ENCODE data around the gene CRACDL.

The CRACDL gene

GRCh38 chr2:98805412-98806171 is 130.4 kb downstream of the CRACDL start:
- TF ChIP-seq CTCF (IDR thresholded peaks at IDR 0.05; ENCODE audit: low read depth, low read length, poor library complexity, severe bottlenecking) (no peak), EZH2phosphoT487 (IDR thresholded peaks at IDR 0.05; ENCODE audit: borderline replicate concordance, low read length) (no peak)
- Histone ChIP-seq H3K27me3 (ENCODE audit: control insufficient read depth, low read length) (peaks cover 8% of the 10 kb centered on the region; the same call in 1 of the 2 replicates), H3K79me2 (ENCODE audit: control insufficient read depth, low read length) (no peaks in the 10 kb centered on the region), H3K4me3 (ENCODE audit: low read length) (no peak overlapping the region), H3F3A (ENCODE audit: control insufficient read depth, insufficient read depth) (no peaks in the 10 kb centered on the region), H3K36me3 (ENCODE audit: control insufficient read depth, low read length) (no peaks in the 10 kb centered on the region), H3K4me2 (ENCODE audit: low read length) (no peak overlapping the region), H3K9me2 (replicated peaks; ENCODE audit: control insufficient read depth, low read length) (no peaks in the 10 kb centered on the region), H4K20me1 (ENCODE audit: control insufficient read depth, insufficient read depth, low read depth, low read length) (no peaks in the 10 kb centered on the region; the same call in 1 of the 2 replicates), H3K4me1 (ENCODE audit: control insufficient read depth, low read length) (no peaks in the 10 kb centered on the region), H3K27ac (ENCODE audit: low read depth, low read length) (no peak overlapping the region), H3K9me3 (ENCODE audit: control insufficient read depth, insufficient read depth, low read length) (no peaks in the 10 kb centered on the region)

- no peaks in the 10 kb centered on the region for H3F3A ChIP-seq (ENCODE audit: control insufficient read depth, insufficient read depth)
- no peak for TF ChIP-seq EZH2phosphoT487 (IDR thresholded peaks at IDR 0.05; ENCODE audit: borderline replicate concordance, low read length)
- TF ChIP-seq CTCF (IDR thresholded peaks at IDR 0.05; ENCODE audit: low read depth, low read length, poor library complexity, severe bottlenecking), result no peak
- H3K4me1 ChIP-seq (ENCODE audit: control insufficient read depth, low read length), result no peaks in the 10 kb centered on the region
- no peaks in the 10 kb centered on the region for H3K79me2 ChIP-seq (ENCODE audit: control insufficient read depth, low read length)
- no peaks in the 10 kb centered on the region; the same call in 1 of the 2 replicates for H4K20me1 ChIP-seq (ENCODE audit: control insufficient read depth, insufficient read depth, low read depth, low read length)
- no peaks in the 10 kb centered on the region for H3K9me2 ChIP-seq (replicated peaks; ENCODE audit: control insufficient read depth, low read length)
- no peaks in the 10 kb centered on the region for H3K9me3 ChIP-seq (ENCODE audit: control insufficient read depth, insufficient read depth, low read length)
- H3K36me3 ChIP-seq (ENCODE audit: control insufficient read depth, low read length), result no peaks in the 10 kb centered on the region
- no peak overlapping the region for H3K4me3 ChIP-seq (ENCODE audit: low read length)
- no peak overlapping the region for H3K27ac ChIP-seq (ENCODE audit: low read depth, low read length)
- no peak overlapping the region for H3K4me2 ChIP-seq (ENCODE audit: low read length)
- H3K27me3 ChIP-seq (ENCODE audit: control insufficient read depth, low read length), result peaks cover 5% of the 10 kb centered on the region; the same call in 1 of the 2 replicates
Observed at GRCh38 chr2:98804736-98805135, 131.3 kb downstream of the CRACDL start.

GRCh38 chr2:98804265-98804650 is 131.8 kb downstream of the CRACDL start:
- H3K27me3 ChIP-seq (ENCODE audit: control insufficient read depth, low read length), result peaks cover 6% of the 10 kb centered on the region; the same call in 1 of the 2 replicates
- TF ChIP-seq EZH2phosphoT487 (IDR thresholded peaks at IDR 0.05; ENCODE audit: borderline replicate concordance, low read length), result no peak
- no peak for TF ChIP-seq CTCF (IDR thresholded peaks at IDR 0.05; ENCODE audit: low read depth, low read length, poor library complexity, severe bottlenecking)
- H3F3A ChIP-seq (ENCODE audit: control insufficient read depth, insufficient read depth), result no peaks in the 10 kb centered on the region
- H3K27ac ChIP-seq (ENCODE audit: low read depth, low read length), result no peak overlapping the region
- no peaks in the 10 kb centered on the region for H3K9me3 ChIP-seq (ENCODE audit: control insufficient read depth, insufficient read depth, low read length)
- no peaks in the 10 kb centered on the region for H3K4me1 ChIP-seq (ENCODE audit: control insufficient read depth, low read length)
- no peaks in the 10 kb centered on the region for H3K79me2 ChIP-seq (ENCODE audit: control insufficient read depth, low read length)
- no peaks in the 10 kb centered on the region for H3K36me3 ChIP-seq (ENCODE audit: control insufficient read depth, low read length)
- no peak overlapping the region for H3K4me2 ChIP-seq (ENCODE audit: low read length)
- no peak overlapping the region for H3K4me3 ChIP-seq (ENCODE audit: low read length)
- H4K20me1 ChIP-seq (ENCODE audit: control insufficient read depth, insufficient read depth, low read depth, low read length), result no peaks in the 10 kb centered on the region; the same call in 1 of the 2 replicates
- no peaks in the 10 kb centered on the region for H3K9me2 ChIP-seq (replicated peaks; ENCODE audit: control insufficient read depth, low read length)

Data from DOHH2 (cell line).